Osteoblast (primary cell): ENCODE measurements around the gene CDKN2C. TPM values are rescaled to one million over a fixed set of nuclear protein-coding genes. Genes with fewer than 3 reads are reported as not detected.
"Not testable (repeated sequence)": the region's sequence is repeated elsewhere in the genome, so short reads cannot be mapped to it uniquely, and the experiment has no call there.

ENCODE experiments used
- DNase-seq: peaks from one replicate; pipeline ENCODE4 v3.0.0; 2011; ENCODE audit warnings: low spot score, mixed read lengths; ENCODE audit not compliant: insufficient read length; ENCODE audit errors: missing footprints
- H2AFZ ChIP-seq: 2 replicates; pipeline ENCODE4 v1.6.0; 2011; ENCODE audit warnings: mild to moderate bottlenecking, low read length
- H3K27ac ChIP-seq: 2 replicates; pipeline ENCODE4 v1.5.1; 2011; ENCODE audit warnings: mild to moderate bottlenecking, low read depth, low read length, moderate library complexity
- H3K27me3 ChIP-seq: 2 replicates; pipeline ENCODE4 v1.6.0; 2012; ENCODE audit warnings: mild to moderate bottlenecking, control low read depth, inconsistent platforms, low read length, moderate library complexity; ENCODE audit not compliant: insufficient read depth
- H3K36me3 ChIP-seq: 2 replicates; pipeline ENCODE4 v1.5.1; 2011; ENCODE audit warnings: mild to moderate bottlenecking, low read length, control low read depth, moderate library complexity; ENCODE audit not compliant: insufficient read depth
- H3K4me1 ChIP-seq: 2 replicates; pipeline ENCODE4 v1.5.1; 2011; ENCODE audit warnings: mild to moderate bottlenecking, low read length, control low read depth, moderate library complexity; ENCODE audit not compliant: insufficient read depth
- H3K4me2 ChIP-seq: 2 replicates; pipeline ENCODE4 v1.6.0; 2011; ENCODE audit warnings: mild to moderate bottlenecking, low read length; ENCODE audit not compliant: insufficient read depth
- H3K4me3 ChIP-seq: fragments of 200-600 bp; sonication (generic); 3 replicates; pipeline ENCODE4 v1.5.1; 2012; ENCODE audit warnings: mild to moderate bottlenecking, low read length, inconsistent platforms; ENCODE audit not compliant: insufficient read depth
- H3K79me2 ChIP-seq: 2 replicates; pipeline ENCODE4 v1.6.0; 2012; ENCODE audit warnings: mild to moderate bottlenecking, low read length, control low read depth, inconsistent platforms; ENCODE audit not compliant: insufficient read depth
- H3K9me3 ChIP-seq: 2 replicates; pipeline ENCODE4 v1.5.1; 2011; ENCODE audit warnings: low read depth, low read length, control low read depth
- H4K20me1 ChIP-seq: 2 replicates; pipeline ENCODE4 v1.6.0; 2012; ENCODE audit warnings: mild to moderate bottlenecking, low read length, control low read depth; ENCODE audit not compliant: insufficient read depth
- CTCF ChIP-seq: IDR thresholded peaks from 2 replicates; pipeline ENCODE4 v1.5.1; 2011; ENCODE audit warnings: mild to moderate bottlenecking, low read depth, low read length, moderate library complexity; ENCODE audit errors: extremely low read depth
- total RNA-seq: library from RNA; depleted of rRNA; stranded (reverse); fragments of >200 nt; gene quantifications from 2 replicates; pipeline ENCODE4 v1.2.3, GENCODE V29; 2012

CDKN2C gene
- total RNA-seq, 1 donor, result 34.4 TPM

DNA sequence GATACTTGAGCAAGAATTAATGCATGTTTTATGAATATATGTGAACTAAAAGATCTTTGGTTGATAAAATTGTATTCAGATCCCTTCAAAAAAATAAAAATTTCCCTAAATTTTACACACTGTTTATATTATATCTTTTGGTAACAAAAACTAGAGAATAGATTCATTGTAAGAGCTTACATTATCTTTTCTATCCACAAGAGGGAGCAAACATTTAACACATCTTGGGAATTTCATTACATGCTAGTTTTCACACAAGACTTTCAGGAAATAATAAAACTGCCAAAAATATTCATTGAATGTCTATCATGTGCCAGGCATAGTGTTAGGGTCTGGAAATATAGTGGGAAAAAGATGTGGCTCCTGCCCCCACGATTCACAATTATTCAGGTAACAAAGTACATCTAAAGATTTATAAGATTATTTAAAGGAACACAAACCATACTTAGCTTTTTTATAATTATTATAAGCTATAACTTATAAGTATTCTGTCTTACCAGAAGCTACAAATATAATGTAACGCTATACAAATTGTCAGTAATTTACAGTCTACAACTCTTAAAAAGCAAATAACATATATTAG, 40.6 kb upstream of the CDKN2C start:
- Histone ChIP-seq H3K36me3 (no peaks in the 10 kb centered on the region), H4K20me1 (peaks cover 5% of the 10 kb centered on the region), H3K4me1 (no peaks in the 10 kb centered on the region), H3K27ac (no peak overlapping the region), H3K27me3 (no peaks in the 10 kb centered on the region), H3K79me2 (peaks cover 59% of the 10 kb centered on the region), H3K4me2 (no peak overlapping the region), H2AFZ (no peak overlapping the region), H3K4me3 (no peak overlapping the region), H3K9me3 (no peaks in the 10 kb centered on the region)
- TF ChIP-seq CTCF, result peak; percentile 57
- peak; percentile 48 for DNase-seq

GRCh38 chr1:50930193-50930592, 39.9 kb upstream of the CDKN2C start:
- Histone ChIP-seq H2AFZ (no peak overlapping the region), H3K36me3 (no peaks in the 10 kb centered on the region), H3K27ac (no peak overlapping the region), H3K4me3 (no peak overlapping the region), H3K9me3 (no peaks in the 10 kb centered on the region), H3K27me3 (no peaks in the 10 kb centered on the region), H3K79me2 (peaks cover 58% of the 10 kb centered on the region), H4K20me1 (peaks cover 5% of the 10 kb centered on the region), H3K4me2 (no peak overlapping the region), H3K4me1 (no peaks in the 10 kb centered on the region)
- no peak for TF ChIP-seq CTCF
- no peak for DNase-seq

DNA sequence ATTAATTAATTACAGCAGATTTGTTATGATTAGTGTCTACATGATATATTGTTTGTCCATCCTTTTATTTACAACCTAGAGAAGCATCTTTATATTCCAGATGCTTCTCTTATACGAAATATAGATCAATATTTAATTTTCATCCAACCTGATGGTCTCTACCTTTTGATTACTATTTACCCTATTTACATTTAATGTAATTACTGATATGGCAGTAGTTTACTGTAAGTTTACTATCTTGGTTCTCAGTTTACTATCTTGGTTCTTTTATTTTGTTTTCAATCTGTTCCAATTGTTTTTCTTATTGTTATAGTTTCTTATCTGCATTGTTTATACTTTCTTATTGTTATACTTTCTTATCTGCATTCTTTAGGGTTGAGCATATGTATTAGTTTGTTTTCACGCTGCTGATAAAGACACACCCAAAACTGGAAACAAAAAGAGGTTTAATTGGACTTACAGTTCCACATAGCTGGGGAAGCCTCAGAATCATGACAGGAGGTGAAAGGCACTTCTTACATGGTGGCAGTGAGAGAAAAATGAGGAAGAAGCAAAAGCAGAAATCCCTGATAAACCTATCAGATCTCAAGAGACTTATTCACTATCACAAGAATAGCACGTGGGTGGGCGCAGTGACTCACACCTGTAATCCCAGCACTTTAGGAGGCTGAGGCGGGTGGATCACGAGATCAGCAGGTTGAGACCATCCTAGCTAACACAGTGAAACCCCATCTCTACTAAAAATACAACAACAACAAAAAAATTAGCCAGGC, 38.9 kb upstream of the CDKN2C start:
- Histone ChIP-seq H2AFZ (no peak overlapping the region), H3K36me3 (no peaks in the 10 kb centered on the region), H3K27ac (no peak overlapping the region), H3K9me3 (no peaks in the 10 kb centered on the region), H3K4me2 (no peak overlapping the region), H3K79me2 (peaks cover 58% of the 10 kb centered on the region), H4K20me1 (peaks cover 6% of the 10 kb centered on the region), H3K27me3 (no peaks in the 10 kb centered on the region), H3K4me3 (no peak overlapping the region), H3K4me1 (no peaks in the 10 kb centered on the region)
- TF ChIP-seq CTCF, result no peak
- peak; percentile 38 for DNase-seq

DNA sequence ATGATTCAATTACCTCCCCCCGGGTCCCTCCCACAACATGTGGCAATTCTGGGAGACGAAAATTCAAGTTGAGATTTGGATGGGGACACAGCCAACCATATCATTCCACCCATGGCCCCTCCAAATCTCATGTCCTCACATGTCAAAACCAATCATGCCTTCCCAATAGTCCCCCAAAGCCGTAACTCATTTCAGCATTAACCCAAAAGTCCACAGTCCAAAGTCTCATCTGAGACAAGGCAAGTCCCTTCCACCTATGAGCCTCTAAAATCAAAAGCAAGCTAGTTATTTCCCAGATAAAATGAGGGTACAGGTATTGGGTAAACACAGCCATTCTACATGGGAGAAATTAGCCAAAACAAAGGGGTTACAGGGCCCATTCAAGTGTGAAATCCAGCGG, 38.0 kb upstream of the CDKN2C start:
- H3K27ac ChIP-seq, H3K36me3 ChIP-seq, H3K4me3 ChIP-seq, DNase-seq, H2AFZ ChIP-seq, H3K27me3 ChIP-seq, H3K4me1 ChIP-seq, H3K9me3 ChIP-seq, H3K4me2 ChIP-seq: not testable (repeated sequence)
- peaks cover 13% of the 10 kb centered on the region for H4K20me1 ChIP-seq
- peaks cover 59% of the 10 kb centered on the region for H3K79me2 ChIP-seq

DNA sequence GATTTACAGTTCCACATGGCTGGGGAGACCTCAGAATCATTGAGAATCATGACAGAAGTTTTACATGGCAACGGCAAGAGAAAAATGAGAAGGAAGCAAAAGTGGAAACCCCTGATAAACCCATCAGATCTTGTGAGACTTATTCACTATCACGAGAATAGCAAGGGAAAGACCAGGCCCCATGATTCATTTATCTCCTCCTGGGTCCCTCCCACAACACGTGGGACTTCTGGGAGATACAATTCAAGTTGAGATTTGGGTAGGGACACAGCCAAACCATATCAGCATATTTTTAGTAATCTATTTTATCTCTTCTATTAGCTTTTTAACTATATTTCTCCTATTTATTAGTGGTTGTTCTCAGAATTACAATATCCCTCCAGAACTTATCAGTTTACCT, 36.3 kb upstream of the CDKN2C start:
- peaks cover 62% of the 10 kb centered on the region for H3K79me2 ChIP-seq

More for the DNA sequence above, 36.3 kb upstream of the CDKN2C start:
- not testable (repeated sequence) for H3K27me3 ChIP-seq, DNase-seq, H3K36me3 ChIP-seq, H3K4me3 ChIP-seq, H2AFZ ChIP-seq, H3K9me3 ChIP-seq, H3K27ac ChIP-seq, H3K4me1 ChIP-seq, H3K4me2 ChIP-seq
- peaks cover 12% of the 10 kb centered on the region for H4K20me1 ChIP-seq
